Cardiac muscle cell (in vitro differentiated cells and primary cell): ENCODE data around the gene CUEDC1. TPM values are rescaled to one million over a fixed set of nuclear protein-coding genes. Genes with fewer than 3 reads are reported as not detected.
A peak's percentile ranks its signal among the peaks of the same experiment; 100 is the strongest.

Source experiments
- DNase-seq, 2 donors: peaks; one replicate each; pipeline versions ENCODE4 v3.0.0 to v3.0.0-alpha.2; 2010 to 2017; ENCODE audit warnings: low read depth in 1 of 2, low spot score in 1 of 2
- H3K27ac ChIP-seq: fragments of 200-600 bp; sonication (generic); 2 replicates; pipeline ENCODE4 v1.5.1; 2016
- H3K27me3 ChIP-seq: fragments of 200-600 bp; sonication (generic); 2 replicates; pipeline ENCODE4 v1.6.0; 2016; ENCODE audit warnings: control low read depth
- H3K36me3 ChIP-seq: fragments of 200-600 bp; sonication (generic); 2 replicates; pipeline ENCODE4 v1.5.1; 2016; ENCODE audit warnings: control low read depth
- H3K4me1 ChIP-seq: fragments of 200-600 bp; sonication (generic); 2 replicates; pipeline ENCODE4 v1.8.1; 2017; ENCODE audit warnings: low read depth, mild to moderate bottlenecking, mixed run types
- H3K4me3 ChIP-seq: fragments of 200-600 bp; sonication (generic); 2 replicates; pipeline ENCODE4 v1.5.1; 2016; ENCODE audit warnings: mild to moderate bottlenecking
- H3K9me3 ChIP-seq: fragments of 200-600 bp; sonication (generic); 2 replicates; pipeline ENCODE4 v1.5.1; 2017; ENCODE audit warnings: low read depth, mild to moderate bottlenecking, control low read depth
- CTCF ChIP-seq: IDR thresholded peaks from 2 replicates; pipeline ENCODE4 v1.5.1; 2012; ENCODE audit warnings: low read depth, mild to moderate bottlenecking, low read length
- polyA plus RNA-seq: library from polyadenylated mRNA; unstranded; fragments of >200 nt; fragmentation: Nextera tagmentation; extraction: Ambion mirVana; gene quantifications from 2 replicates; pipeline ENCODE4 v1.2.1, GENCODE V29; 2016
- total RNA-seq: library from RNA; depleted of rRNA; stranded (reverse); fragments of >200 nt; gene quantifications from 2 replicates; pipeline ENCODE4 v1.2.3, GENCODE V29; 2016

CUEDC1 gene
- total and polyA plus RNA-seq, 2 experiments from 2014 or later = 10.9 to 18.3 TPM

GRCh38 chr17:57910462-57911420 is 44.5 kb downstream of the CUEDC1 start:
- H3K36me3 ChIP-seq = no peaks in the 10 kb centered on the region
- TF ChIP-seq CTCF = no peak
- no peak overlapping the region for H3K4me3 ChIP-seq
- no peaks in the 10 kb centered on the region for H3K9me3 ChIP-seq
- no peaks in the 10 kb centered on the region for H3K27me3 ChIP-seq
- DNase-seq = no peak
- peaks cover 7% of the 10 kb centered on the region for H3K4me1 ChIP-seq
- H3K27ac ChIP-seq = no peak overlapping the region

GRCh38 chr17:57909551-57909950 is 45.7 kb downstream of the CUEDC1 start:
- no peak overlapping the region for H3K4me3 ChIP-seq
- TF ChIP-seq CTCF = no peak
- no peak for DNase-seq
- H3K27me3 ChIP-seq = no peaks in the 10 kb centered on the region
- H3K27ac ChIP-seq = no peak overlapping the region
- H3K36me3 ChIP-seq = no peaks in the 10 kb centered on the region
- no peaks in the 10 kb centered on the region for H3K9me3 ChIP-seq
- H3K4me1 ChIP-seq = peaks cover 4% of the 10 kb centered on the region

GRCh38 chr17:57908278-57908677 is 46.9 kb downstream of the CUEDC1 start:
- H3K27me3 ChIP-seq = no peaks in the 10 kb centered on the region
- no peak overlapping the region for H3K27ac ChIP-seq
- H3K36me3 ChIP-seq = no peaks in the 10 kb centered on the region
- no peak for DNase-seq
- H3K4me3 ChIP-seq = no peak overlapping the region
- TF ChIP-seq CTCF = no peak
- H3K9me3 ChIP-seq = no peaks in the 10 kb centered on the region
- H3K4me1 ChIP-seq = peaks cover 8% of the 10 kb centered on the region

- TF ChIP-seq CTCF = peak; percentile 12
- Histone ChIP-seq H3K27me3 (no peaks in the 10 kb centered on the region), H3K27ac (no peak overlapping the region), H3K36me3 (no peaks in the 10 kb centered on the region), H3K9me3 (no peaks in the 10 kb centered on the region), H3K4me1 (peaks cover 11% of the 10 kb centered on the region), H3K4me3 (no peak overlapping the region)
- peak in 1 of 2 donors; percentile 42 for DNase-seq
These were observed 48.3 kb downstream of the CUEDC1 start for GRCh38 chr17:57906910-57907309.

- no peak for TF ChIP-seq CTCF
- H3K9me3 ChIP-seq = no peaks in the 10 kb centered on the region
- no peaks in the 10 kb centered on the region for H3K27me3 ChIP-seq
- H3K4me3 ChIP-seq = no peak overlapping the region
- DNase-seq = no peak
- no peaks in the 10 kb centered on the region for H3K36me3 ChIP-seq
- H3K4me1 ChIP-seq = peaks cover 11% of the 10 kb centered on the region
- no peak overlapping the region for H3K27ac ChIP-seq
These were observed 49.2 kb downstream of the CUEDC1 start for GRCh38 chr17:57905875-57906455.
